HCT116 (cell line): ENCODE measurements around the gene LTA4H. TPM values are rescaled to one million over a fixed set of nuclear protein-coding genes. Genes with fewer than 3 reads are reported as not detected.

Experiments
- ATAC-seq: fragments of 200-7000 bp; cut with Tn5 transposase; 2 replicates; pipeline ENCODE4 v1.9.1; 2020; ENCODE audit warnings: mild to moderate bottlenecking, moderate library complexity
- BruUV-seq: library from RNA; stranded (reverse); fragments of 400-500 nt; replicated peaks from 2 replicates; lab custom pipeline; 2021; lab: Mats Ljungman, UMichigan
- CTCF ChIA-PET: fragments of 300-600 bp; sonication (Branson Sonifier 250); formaldehyde crosslinking; loops from one replicate; lab custom pipeline; 2021; ENCODE audit warnings: antibody characterized with exemption; lab: Charles Lee
- POLR2A ChIA-PET: fragments of 300-600, 350-600 bp; sonication (Branson Sonifier 250); formaldehyde crosslinking; loops from one replicate; lab custom pipeline; 2021; ENCODE audit warnings: antibody characterized with exemption; lab: Charles Lee
- RAD21 ChIA-PET, 2 experiments: fragments of 300-600 bp; sonication (Branson Sonifier 250); formaldehyde crosslinking; loops; one replicate each; lab custom pipeline; 2023; ENCODE audit warnings: low total read pairs in 2 of 2; ENCODE audit not compliant: uncharacterized antibody in 2 of 2, unreplicated experiment in 2 of 2, low non-redundant PET in 1 of 2; lab: Charles Lee
- DNase-seq: peaks from one replicate; pipeline ENCODE4 v3.0.0-alpha.2; 2010; ENCODE audit warnings: low read depth, low spot score
- H2AFZ ChIP-seq: fragments of 200-600 bp; shearing (Covaris generic), sonication (generic); 2 replicates; pipeline ENCODE4 v1.6.1; 2017; ENCODE audit warnings: low read depth, mixed run types, mixed read lengths, antibody characterized with exemption, low read length; ENCODE audit not compliant: poor library complexity, severe bottlenecking
- H3K27ac ChIP-seq: 2 replicates; pipeline ENCODE4 v1.5.1; 2012; ENCODE audit warnings: low read depth, low read length
- H3K27me3 ChIP-seq: fragments of 200-600 bp; sonication (generic); 2 replicates; pipeline ENCODE4 v1.6.1; 2016; ENCODE audit warnings: mixed run types, low read length, mixed read lengths; ENCODE audit not compliant: insufficient read depth
- H3K36me3 ChIP-seq, 2 experiments: fragments of 200-500 bp in 1 of 2; fragments of 200-600 bp in 1 of 2; sonication (Bioruptor generic) in 1 of 2; sonication (generic) in 1 of 2; 2 replicates each; pipeline versions ENCODE4 v1.5.1 to v1.6.1; 2014 to 2016; ENCODE audit warnings: low read length in 2 of 2, inconsistent platforms in 1 of 2, mixed read lengths in 1 of 2, mixed run types in 1 of 2; ENCODE audit not compliant: insufficient read depth in 2 of 2, control insufficient read depth in 1 of 2
- H3K4me1 ChIP-seq, 2 experiments: fragments of 200-600 bp in 1 of 2; sonication (generic) in 1 of 2; 2 replicates each; pipeline versions ENCODE4 v1.5.1 to v1.6.1; 2012 to 2017; ENCODE audit warnings: low read length in 2 of 2, inconsistent platforms in 1 of 2, mild to moderate bottlenecking in 1 of 2, mixed read lengths in 1 of 2, mixed run types in 1 of 2, moderate library complexity in 1 of 2; ENCODE audit not compliant: insufficient read depth in 2 of 2, control insufficient read depth in 1 of 2
- H3K4me2 ChIP-seq: fragments of 200-600 bp; sonication (generic); 2 replicates; pipeline ENCODE4 v1.6.1; 2017; ENCODE audit warnings: mixed run types, low read length, mixed read lengths
- H3K4me3 ChIP-seq, 2 experiments: fragments of 200-600 bp in 1 of 2; sonication (generic) in 1 of 2; replicated peaks in 1 of 2; 2 replicates each; pipeline ENCODE4 v1.5.1; 2011 to 2016; ENCODE audit warnings: low read length in 2 of 2, control low read depth in 1 of 2, low read depth in 1 of 2, mild to moderate bottlenecking in 1 of 2, mixed read lengths in 1 of 2, mixed run types in 1 of 2
- H3K79me2 ChIP-seq: fragments of 200-600 bp; sonication (generic); 2 replicates; pipeline ENCODE4 v1.6.1; 2017; ENCODE audit warnings: mild to moderate bottlenecking, mixed run types, low read length, moderate library complexity, mixed read lengths; ENCODE audit not compliant: insufficient read depth
- H3K9ac ChIP-seq: fragments of 200-600 bp; sonication (generic); 2 replicates; pipeline ENCODE4 v1.6.1; 2016; ENCODE audit warnings: low read length, mixed read lengths
- H3K9me2 ChIP-seq: fragments of 200-600 bp; sonication (generic), shearing (Covaris generic); 2 replicates; pipeline ENCODE4 v1.6.1; 2017; ENCODE audit warnings: mixed run types, mild to moderate bottlenecking, moderate library complexity; ENCODE audit not compliant: insufficient read depth
- H3K9me3 ChIP-seq, 2 experiments: fragments of 200-500 bp in 1 of 2; fragments of 200-600 bp in 1 of 2; sonication (Bioruptor generic) in 1 of 2; sonication (generic) in 1 of 2; 2 replicates each; pipeline ENCODE4 v1.6.1; 2014 to 2017; ENCODE audit warnings: low read length in 2 of 2, mixed read lengths in 2 of 2, inconsistent platforms in 1 of 2, low read depth in 1 of 2, mild to moderate bottlenecking in 1 of 2, mixed run types in 1 of 2, moderate library complexity in 1 of 2; ENCODE audit not compliant: control insufficient read depth in 1 of 2, insufficient read depth in 1 of 2
- H4K20me1 ChIP-seq: fragments of 200-600 bp; sonication (generic), shearing (Covaris generic); 2 replicates; pipeline ENCODE4 v1.6.1; 2017; ENCODE audit warnings: mixed run types, mild to moderate bottlenecking, moderate library complexity; ENCODE audit not compliant: insufficient read depth
- ATF3 ChIP-seq: IDR thresholded peaks from 2 replicates; pipeline ENCODE4 v1.6.1; 2012
- CEBPB ChIP-seq: IDR thresholded peaks from 2 replicates; pipeline ENCODE4 v1.6.1; 2012; ENCODE audit warnings: low read depth
- CTCF ChIP-seq, 3 experiments: fragments of 200-600 bp in 1 of 3; sonication (generic) in 1 of 3; IDR thresholded peaks in 2 of 3; conservative IDR thresholded peaks in 1 of 3; 2 replicates each; pipeline ENCODE4 v1.5.1; 2012 to 2017; ENCODE audit warnings: low read depth in 2 of 3, low read length in 2 of 3, antibody characterized with exemption in 1 of 3, borderline replicate concordance in 1 of 3, control low read depth in 1 of 3, mild to moderate bottlenecking in 1 of 3, mixed read lengths in 1 of 3, mixed run types in 1 of 3, moderate library complexity in 1 of 3; ENCODE audit not compliant: insufficient read depth in 1 of 3
- ELF1 ChIP-seq: IDR thresholded peaks from 2 replicates; pipeline ENCODE4 v1.6.1; 2012; ENCODE audit warnings: low read depth, borderline replicate concordance
- EZH2 ChIP-seq: fragments of 200-600 bp; sonication (generic); IDR thresholded peaks from 2 replicates; pipeline ENCODE4 v1.6.1; 2017; ENCODE audit warnings: antibody characterized with exemption, mixed run types
- EZH2phosphoT487 ChIP-seq: fragments of 200-600 bp; IDR thresholded peaks from 2 replicates; pipeline ENCODE4 v1.6.1; 2018; ENCODE audit warnings: antibody characterized with exemption, borderline replicate concordance
- MAX ChIP-seq: IDR thresholded peaks from 2 replicates; pipeline ENCODE4 v1.6.1; 2012
- POLR2A ChIP-seq: IDR thresholded peaks from 2 replicates; pipeline ENCODE4 v1.7.0; 2011; ENCODE audit warnings: borderline replicate concordance; ENCODE audit not compliant: insufficient read depth, insufficient read length; ENCODE audit errors: extremely low read depth
- POLR2AphosphoS5 ChIP-seq: IDR thresholded peaks from 2 replicates; pipeline ENCODE4 v1.6.1; 2011; ENCODE audit warnings: mild to moderate bottlenecking, low read depth, low read length, moderate library complexity
- SIN3A ChIP-seq: IDR thresholded peaks from 2 replicates; pipeline ENCODE4 v1.6.1; 2012; ENCODE audit warnings: low read depth
- SRF ChIP-seq: IDR thresholded peaks from 2 replicates; pipeline ENCODE4 v1.6.1; 2012; ENCODE audit warnings: low read depth
- ZBTB33 ChIP-seq: IDR thresholded peaks from 2 replicates; pipeline ENCODE4 v1.6.1; 2011; ENCODE audit warnings: mild to moderate bottlenecking, low read length, moderate library complexity; ENCODE audit not compliant: insufficient replicate concordance; ENCODE audit errors: extremely low read depth
- ZNF274 ChIP-seq: fragments of 200-500 bp; sonication (Bioruptor generic); IDR thresholded peaks from 2 replicates; pipeline ENCODE4 v1.6.1; 2014; ENCODE audit warnings: mild to moderate bottlenecking, low read depth, low read length, inconsistent platforms
- intact Hi-C: fragments of 100-400 bp; cut with micrococcal nuclease; formaldehyde crosslinking; loops from 2 replicates; pipeline ENCODE4 v1.10.0; 2022
- total RNA-seq: library from RNA; stranded (reverse); gene quantifications from one replicate; pipeline ENCODE4 v1.2.1, GENCODE V29; 2021; ENCODE audit not compliant: unreplicated experiment

The LTA4H gene
- total RNA-seq, 1 experiment from 2014 or later = 163 TPM

GRCh38 chr12:96006727-96007126 is 28.7 kb downstream of the LTA4H start:
- BruUV-seq = no TSS peak
- H2AFZ ChIP-seq = no peak overlapping the region
- intact Hi-C loops = no loop called here
- H3K9me3 ChIP-seq = no peaks in the 10 kb centered on the region
- H3K4me1 ChIP-seq = no peaks in the 10 kb centered on the region
- POLR2A ChIA-PET = no interaction called here
- no peaks in the 10 kb centered on the region for H3K27me3 ChIP-seq
- no peaks in the 10 kb centered on the region for H4K20me1 ChIP-seq
- ATAC-seq (no peak), DNase-seq (no peak)
- H3K36me3 ChIP-seq = peaks cover 20 to 66% of the 10 kb centered on the region in 2 experiments; a peak in 3 of 4 replicates
- H3K9me2 ChIP-seq = no peaks in the 10 kb centered on the region
- no peak overlapping the region for H3K4me3 ChIP-seq
- RAD21 ChIA-PET = interaction anchor here in 1 of 2 experiments (0.5 kb wide), 1 partner anchor 126 kb away, joined by 3 read pairs; no protein-coding TSS in a partner anchor
- no peak overlapping the region for H3K27ac ChIP-seq
- CTCF ChIA-PET = no interaction called here
- no peak overlapping the region for H3K4me2 ChIP-seq
- no peak overlapping the region for H3K9ac ChIP-seq
- H3K79me2 ChIP-seq = no peaks in the 10 kb centered on the region
- TF ChIP-seq EZH2phosphoT487 (no peak), POLR2A (no peak), ELF1 (no peak), SIN3A (no peak), CTCF (IDR thresholded peaks at IDR 0.05 in 2 of 3, conservative IDR thresholded peaks at IDR 0.05 in 1 of 3; ENCODE audit: borderline replicate concordance in 1 of 3, insufficient read depth in 1 of 3, low read depth in 2 of 3, low read length in 2 of 3) (no peak), ATF3 (no peak)

- Histone ChIP-seq H3K9me3 (no peaks in the 10 kb centered on the region), H3K4me2 (no peak overlapping the region), H3K9ac (no peak overlapping the region), H3K27me3 (no peaks in the 10 kb centered on the region), H3K4me1 (no peaks in the 10 kb centered on the region), H3K36me3 (peaks cover 8 to 24% of the 10 kb centered on the region in 2 experiments; a peak in 2 of 4 replicates), H3K27ac (no peak overlapping the region), H3K4me3 (no peak overlapping the region), H3K79me2 (no peaks in the 10 kb centered on the region), H4K20me1 (no peaks in the 10 kb centered on the region), H3K9me2 (no peaks in the 10 kb centered on the region), H2AFZ (no peak overlapping the region)
- ATAC-seq (no peak), DNase-seq (no peak)
- ChIA-PET CTCF (no interaction called here), POLR2A (no interaction called here), RAD21 (interaction anchor here in 1 of 2 experiments (0.6 kb wide), 1 partner anchor 28 kb away, joined by 3 read pairs; no protein-coding TSS in a partner anchor)
- BruUV-seq = no TSS peak
- intact Hi-C loops = no loop called here
- no peak for TF ChIP-seq SRF
- no peak for TF ChIP-seq POLR2A
- no peak for TF ChIP-seq ZNF274
- TF ChIP-seq POLR2AphosphoS5 = no peak
- TF ChIP-seq CEBPB = no peak
- TF ChIP-seq MAX = no peak
- TF ChIP-seq ZBTB33 = no peak
- no peak for TF ChIP-seq ELF1
- no peak for TF ChIP-seq EZH2
Observed at GRCh38 chr12:96000858-96001257, 34.5 kb downstream of the LTA4H start.
